Measurements from ENCODE around the gene SORCS2. TPM values are rescaled to one million over a fixed set of nuclear protein-coding genes. Genes with fewer than 3 reads are reported as not detected.

SORCS2 gene
- total RNA-seq, 2 experiments from 2014 or later = not detected

DNA sequence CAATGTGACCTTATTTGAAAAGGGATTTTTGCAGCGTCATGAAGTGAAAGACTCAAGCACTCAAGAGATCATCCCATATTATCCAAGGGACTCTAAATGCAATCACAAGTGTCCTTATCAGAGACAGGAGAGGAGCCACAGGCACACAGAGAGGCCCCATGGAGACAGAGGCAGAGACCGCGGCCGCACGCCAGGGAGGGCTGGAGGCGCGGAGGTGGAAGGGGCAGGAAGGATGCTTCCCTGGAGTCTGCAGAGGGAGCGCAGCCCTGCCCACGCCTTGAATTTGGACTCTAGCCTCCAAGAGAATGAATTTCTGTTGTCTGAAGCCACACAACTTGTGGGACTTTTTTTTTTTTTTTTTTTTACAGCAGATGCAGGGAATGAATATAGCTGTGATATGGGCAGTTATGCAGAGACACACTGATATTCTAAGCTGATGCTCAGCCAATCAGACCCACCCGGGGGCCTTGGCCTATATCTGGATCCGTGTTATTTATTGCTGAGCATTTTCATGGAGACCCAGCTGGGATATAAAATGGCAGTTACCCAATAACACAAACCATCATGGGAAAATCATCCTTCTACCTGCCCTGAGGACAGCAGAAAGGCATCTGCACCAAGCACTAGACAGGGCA, 487.2 kb downstream of the SORCS2 start:
- POLR2A ChIA-PET = no interaction called here
- Mint-ChIP-seq H3K36me3 (ENCODE audit: low read depth) (no peaks in the 10 kb centered on the region), H3K27me3 (ENCODE audit: low read depth) (no peaks in the 10 kb centered on the region), H3K4me1 (ENCODE audit: low read depth) (no peaks in the 10 kb centered on the region), H3K4me3 (no peak overlapping the region), H3K27ac (no peak overlapping the region), H3K9me3 (ENCODE audit: insufficient read depth) (no peaks in the 10 kb centered on the region)
- CTCF ChIA-PET = no interaction called here
- no peak for DNase-seq
- no peak for ATAC-seq

DNA sequence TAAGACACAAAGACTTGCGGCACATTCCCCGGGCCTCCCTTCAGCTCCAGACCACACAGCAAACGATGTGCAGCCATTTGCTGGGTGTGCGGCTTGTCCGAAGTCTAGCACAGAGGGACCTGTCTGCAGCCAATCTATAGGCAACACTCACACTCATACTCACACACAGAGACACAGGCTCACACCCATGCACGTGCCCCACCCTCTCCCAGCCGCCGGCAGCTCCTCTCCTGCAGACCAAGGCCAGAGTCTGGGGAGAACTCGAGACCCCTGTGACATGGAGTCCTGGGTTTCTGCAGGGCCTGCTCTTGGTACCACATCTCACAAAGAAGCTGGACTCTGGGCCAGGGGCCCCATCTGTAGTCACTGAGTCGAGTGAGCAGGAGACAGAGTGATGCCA, 487.8 kb downstream of the SORCS2 start:
- ATAC-seq = no peak
- Mint-ChIP-seq H3K36me3 (ENCODE audit: low read depth) (no peaks in the 10 kb centered on the region), H3K4me1 (ENCODE audit: low read depth) (no peaks in the 10 kb centered on the region), H3K9me3 (ENCODE audit: insufficient read depth) (no peaks in the 10 kb centered on the region), H3K27ac (no peak overlapping the region), H3K4me3 (no peak overlapping the region), H3K27me3 (ENCODE audit: low read depth) (no peaks in the 10 kb centered on the region)
- no peak for DNase-seq
- ChIA-PET POLR2A (no interaction called here), CTCF (no interaction called here)

- no peaks in the 10 kb centered on the region for H3K27me3 Mint-ChIP-seq (ENCODE audit: low read depth)
- no peaks in the 10 kb centered on the region for H3K9me3 Mint-ChIP-seq (ENCODE audit: insufficient read depth)
- no peaks in the 10 kb centered on the region for H3K4me1 Mint-ChIP-seq (ENCODE audit: low read depth)
- ATAC-seq = no peak
- ChIA-PET POLR2A (no interaction called here), CTCF (no interaction called here)
- no peak overlapping the region for H3K4me3 Mint-ChIP-seq
- no peak for DNase-seq
- no peaks in the 10 kb centered on the region for H3K36me3 Mint-ChIP-seq (ENCODE audit: low read depth)
- no peak overlapping the region for H3K27ac Mint-ChIP-seq
Measured at GRCh38 chr4:7680731-7681130, 488.4 kb downstream of the SORCS2 start.

DNA sequence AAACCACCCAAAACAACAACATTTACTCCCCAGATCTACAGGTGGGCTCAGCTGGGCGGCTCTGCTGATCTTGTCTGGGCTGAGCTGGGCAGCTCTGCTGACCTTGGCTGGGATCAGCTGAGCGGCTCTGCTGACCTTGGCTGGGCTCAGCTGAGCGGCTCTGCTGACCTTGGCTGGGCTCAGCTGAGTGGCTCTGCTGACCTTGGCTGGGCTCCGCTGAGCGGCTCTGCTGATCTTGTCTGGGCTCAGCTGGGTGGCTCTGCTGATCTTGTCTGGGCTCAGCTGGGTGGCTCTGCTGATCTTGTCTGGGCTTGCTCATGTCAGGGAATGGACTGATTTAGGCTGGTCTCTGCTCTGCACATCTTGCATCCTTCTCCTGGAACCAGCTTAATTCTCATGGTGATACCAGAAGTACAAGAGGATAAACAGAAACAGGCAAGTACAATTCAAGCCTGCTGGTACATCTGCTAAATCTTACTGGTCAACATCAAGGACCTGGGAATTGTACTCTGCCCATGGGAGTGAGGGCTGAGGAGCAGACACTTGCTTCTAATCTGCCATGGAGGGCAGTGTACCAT, 490.9 kb downstream of the SORCS2 start:
- CTCF ChIA-PET = no interaction called here
- ATAC-seq = no peak
- H3K27ac Mint-ChIP-seq = no peak overlapping the region
- no peaks in the 10 kb centered on the region for H3K4me1 Mint-ChIP-seq (ENCODE audit: low read depth)
- H3K4me3 Mint-ChIP-seq = no peak overlapping the region
- DNase-seq = no peak
- POLR2A ChIA-PET = interaction anchor here (0.6 kb wide), 1 partner anchor 16 kb away, joined by 3 read pairs; no protein-coding TSS in a partner anchor
- no peaks in the 10 kb centered on the region for H3K27me3 Mint-ChIP-seq (ENCODE audit: low read depth)
- H3K9me3 Mint-ChIP-seq (ENCODE audit: insufficient read depth) = no peaks in the 10 kb centered on the region
- no peaks in the 10 kb centered on the region for H3K36me3 Mint-ChIP-seq (ENCODE audit: low read depth)

- ATAC-seq (no peak), DNase-seq (no peak)
- ChIA-PET CTCF (no interaction called here), POLR2A (no interaction called here)
- H3K27ac Mint-ChIP-seq = no peak overlapping the region
- no peak overlapping the region for H3K4me3 Mint-ChIP-seq
- no peaks in the 10 kb centered on the region for H3K9me3 Mint-ChIP-seq (ENCODE audit: insufficient read depth)
- H3K27me3 Mint-ChIP-seq (ENCODE audit: low read depth) = no peaks in the 10 kb centered on the region
- no peaks in the 10 kb centered on the region for H3K4me1 Mint-ChIP-seq (ENCODE audit: low read depth)
- no peaks in the 10 kb centered on the region for H3K36me3 Mint-ChIP-seq (ENCODE audit: low read depth)
Measured at GRCh38 chr4:7684294-7684693, 492.0 kb downstream of the SORCS2 start.

DNA sequence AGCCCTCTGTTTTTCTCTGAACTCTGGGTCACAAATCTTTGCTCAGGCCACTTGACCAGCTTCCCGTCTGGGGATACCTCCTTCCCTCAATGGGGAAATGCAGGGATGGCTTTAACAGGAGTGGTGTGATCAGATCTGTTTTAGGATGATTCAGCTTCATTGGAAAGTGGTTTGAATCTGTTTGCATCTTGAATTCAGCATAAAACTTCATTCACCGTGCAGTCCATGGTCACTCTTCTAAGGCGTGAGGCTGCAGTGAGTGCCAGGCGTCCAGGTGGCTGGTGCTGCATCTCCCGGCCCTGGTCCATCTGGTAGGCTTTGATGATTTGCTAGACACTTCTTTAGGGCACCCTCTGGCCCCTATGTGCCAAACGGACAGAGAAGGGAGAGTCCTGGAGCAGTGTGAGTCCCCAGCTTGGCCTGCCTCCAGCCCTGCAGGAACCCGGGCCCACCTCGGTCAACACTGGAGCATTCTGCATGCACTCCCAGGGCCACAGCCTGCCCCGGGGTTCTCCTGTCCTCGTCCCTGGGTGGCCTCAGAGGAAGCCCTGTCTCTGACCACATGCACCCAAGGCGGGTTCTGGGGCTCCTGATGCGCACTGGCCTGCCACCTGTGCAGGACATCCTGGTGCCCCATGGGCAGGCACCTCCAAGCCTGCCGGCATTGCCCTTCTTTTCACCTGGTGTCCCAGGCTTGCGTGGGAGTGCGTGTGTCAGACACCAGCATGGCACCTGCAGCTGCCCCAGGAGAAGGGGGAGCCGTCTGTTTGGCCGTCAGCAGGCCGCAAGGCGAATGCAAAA, 493.9 kb downstream of the SORCS2 start:
- ChIA-PET CTCF (no interaction called here), POLR2A (no interaction called here)
- no peaks in the 10 kb centered on the region for H3K9me3 Mint-ChIP-seq (ENCODE audit: insufficient read depth)
- no peak overlapping the region for H3K4me3 Mint-ChIP-seq
- DNase-seq (no peak), ATAC-seq (no peak)
- H3K27ac Mint-ChIP-seq = no peak overlapping the region
- no peaks in the 10 kb centered on the region for H3K4me1 Mint-ChIP-seq (ENCODE audit: low read depth)
- no peaks in the 10 kb centered on the region for H3K27me3 Mint-ChIP-seq (ENCODE audit: low read depth)
- H3K36me3 Mint-ChIP-seq (ENCODE audit: low read depth) = no peaks in the 10 kb centered on the region

GRCh38 chr4:7687006-7687405, 494.7 kb downstream of the SORCS2 start:
- no peak for DNase-seq
- H3K4me3 Mint-ChIP-seq = no peak overlapping the region
- no peak overlapping the region for H3K27ac Mint-ChIP-seq
- no peaks in the 10 kb centered on the region for H3K27me3 Mint-ChIP-seq (ENCODE audit: low read depth)
- H3K36me3 Mint-ChIP-seq (ENCODE audit: low read depth) = no peaks in the 10 kb centered on the region
- CTCF ChIA-PET = no interaction called here
- H3K9me3 Mint-ChIP-seq (ENCODE audit: insufficient read depth) = no peaks in the 10 kb centered on the region
- ATAC-seq = no peak
- POLR2A ChIA-PET = no interaction called here
- no peaks in the 10 kb centered on the region for H3K4me1 Mint-ChIP-seq (ENCODE audit: low read depth)

DNA sequence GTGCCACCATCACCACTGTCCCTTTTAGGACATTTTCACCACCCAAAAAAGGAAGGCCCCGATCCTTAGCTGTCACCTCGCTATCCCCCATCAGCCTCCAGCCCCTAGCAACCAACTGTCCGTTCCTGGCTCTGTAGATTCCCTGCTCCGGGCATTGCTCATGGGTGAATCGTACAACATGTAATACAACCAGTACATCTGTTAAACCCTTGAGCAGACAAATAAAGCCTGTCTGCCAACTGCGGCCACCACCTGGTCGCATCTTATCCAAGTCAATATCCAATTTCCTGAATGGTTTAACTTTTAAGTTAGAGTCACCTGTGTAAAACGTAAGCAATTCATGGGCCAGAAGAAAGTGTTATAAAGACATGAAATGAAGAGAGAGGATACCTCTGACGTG, 495.5 kb downstream of the SORCS2 start:
- H3K27me3 Mint-ChIP-seq (ENCODE audit: low read depth) = no peaks in the 10 kb centered on the region
- H3K36me3 Mint-ChIP-seq (ENCODE audit: low read depth) = no peaks in the 10 kb centered on the region
- ChIA-PET CTCF (no interaction called here), POLR2A (no interaction called here)
- H3K4me1 Mint-ChIP-seq (ENCODE audit: low read depth) = no peaks in the 10 kb centered on the region
- no peak for ATAC-seq
- DNase-seq = no peak
- H3K9me3 Mint-ChIP-seq (ENCODE audit: insufficient read depth) = no peaks in the 10 kb centered on the region
- no peak overlapping the region for H3K4me3 Mint-ChIP-seq
- H3K27ac Mint-ChIP-seq = no peak overlapping the region

GRCh38 chr4:7689773-7690693, 497.7 kb downstream of the SORCS2 start:
- Mint-ChIP-seq H3K27ac (no peak overlapping the region), H3K27me3 (ENCODE audit: low read depth) (no peaks in the 10 kb centered on the region), H3K4me3 (no peak overlapping the region), H3K4me1 (ENCODE audit: low read depth) (no peaks in the 10 kb centered on the region), H3K36me3 (ENCODE audit: low read depth) (no peaks in the 10 kb centered on the region), H3K9me3 (ENCODE audit: insufficient read depth) (no peaks in the 10 kb centered on the region)
- DNase-seq (no peak), ATAC-seq (no peak)
- ChIA-PET POLR2A (no interaction called here), CTCF (no interaction called here)

- no peak for DNase-seq
- no peak overlapping the region for H3K27ac Mint-ChIP-seq
- no peaks in the 10 kb centered on the region for H3K27me3 Mint-ChIP-seq (ENCODE audit: low read depth)
- ChIA-PET CTCF (no interaction called here), POLR2A (no interaction called here)
- H3K36me3 Mint-ChIP-seq (ENCODE audit: low read depth) = no peaks in the 10 kb centered on the region
- H3K4me3 Mint-ChIP-seq = no peak overlapping the region
- H3K4me1 Mint-ChIP-seq (ENCODE audit: low read depth) = no peaks in the 10 kb centered on the region
- no peaks in the 10 kb centered on the region for H3K9me3 Mint-ChIP-seq (ENCODE audit: insufficient read depth)
- ATAC-seq = no peak
Measured at GRCh38 chr4:7691061-7691460, 498.7 kb downstream of the SORCS2 start.

DNA sequence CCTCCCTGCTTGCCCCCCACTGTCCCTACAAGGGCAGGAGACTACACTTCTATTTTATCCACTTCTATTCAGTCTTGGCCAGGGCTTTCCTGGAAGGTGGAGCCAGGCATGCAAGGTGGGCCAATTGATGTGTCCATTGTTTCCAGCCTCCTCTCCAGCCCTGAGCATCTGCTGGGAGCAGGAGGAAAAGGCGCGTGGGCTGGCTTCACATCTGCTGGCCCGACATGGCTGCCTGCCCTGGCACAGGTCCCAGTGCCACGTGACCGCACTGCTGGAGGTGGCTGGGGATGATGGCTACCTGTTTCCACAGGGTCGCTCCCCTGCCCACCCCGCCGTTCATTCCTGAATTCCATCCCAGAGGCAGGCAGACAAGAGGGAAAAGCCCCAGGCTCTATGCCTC, 499.6 kb downstream of the SORCS2 start:
- H3K36me3 Mint-ChIP-seq (ENCODE audit: low read depth) = no peaks in the 10 kb centered on the region
- H3K9me3 Mint-ChIP-seq (ENCODE audit: insufficient read depth) = no peaks in the 10 kb centered on the region
- H3K4me1 Mint-ChIP-seq (ENCODE audit: low read depth) = no peaks in the 10 kb centered on the region
- no peak for DNase-seq
- H3K27me3 Mint-ChIP-seq (ENCODE audit: low read depth) = no peaks in the 10 kb centered on the region
- POLR2A ChIA-PET = no interaction called here
- CTCF ChIA-PET = no interaction called here
- ATAC-seq = no peak
- H3K4me3 Mint-ChIP-seq = no peak overlapping the region
- H3K27ac Mint-ChIP-seq = no peak overlapping the region

Measured in activated CD8-positive, alpha-beta T cell treated with anti-CD3 and anti-CD28 coated beads, Interleukin-2, amount 10 ng/mL, durations not matched to agents 7 days and 5 days (primary cell).